HL-60 (cell line): Measurements from ENCODE around the gene CIRBP.

Source experiments
- CTCF ChIP-seq: IDR thresholded peaks from one replicate; pipeline ENCODE4 v1.5.1; 2011; ENCODE audit warnings: low read length, control low read depth, inconsistent platforms; ENCODE audit not compliant: insufficient read depth
- GABPA ChIP-seq: IDR thresholded peaks from 2 replicates; pipeline ENCODE4 v1.6.1; 2012; ENCODE audit warnings: low read depth
- REST ChIP-seq: IDR thresholded peaks from 2 replicates; pipeline ENCODE4 v1.6.1; 2012; ENCODE audit warnings: low read depth; ENCODE audit not compliant: insufficient replicate concordance
- SPI1 ChIP-seq: IDR thresholded peaks from 2 replicates; pipeline ENCODE4 v1.6.1; 2012; ENCODE audit warnings: low read depth, mild to moderate bottlenecking, borderline replicate concordance

GRCh38 chr19:1281569-1282287 is 12.6 kb downstream of the CIRBP start:
- TF ChIP-seq CTCF = no peak
- TF ChIP-seq SPI1 = no peak
- TF ChIP-seq REST = no peak
- no peak for TF ChIP-seq GABPA
